ENCODE measurements around the gene MAPK7. TPM values are rescaled to one million over a fixed set of nuclear protein-coding genes. Genes with fewer than 3 reads are reported as not detected.

Gene MAPK7
- polyA plus RNA-seq, 1 of the 3 experiments (the other 2 are of a cell fraction): 19.1 TPM

DNA sequence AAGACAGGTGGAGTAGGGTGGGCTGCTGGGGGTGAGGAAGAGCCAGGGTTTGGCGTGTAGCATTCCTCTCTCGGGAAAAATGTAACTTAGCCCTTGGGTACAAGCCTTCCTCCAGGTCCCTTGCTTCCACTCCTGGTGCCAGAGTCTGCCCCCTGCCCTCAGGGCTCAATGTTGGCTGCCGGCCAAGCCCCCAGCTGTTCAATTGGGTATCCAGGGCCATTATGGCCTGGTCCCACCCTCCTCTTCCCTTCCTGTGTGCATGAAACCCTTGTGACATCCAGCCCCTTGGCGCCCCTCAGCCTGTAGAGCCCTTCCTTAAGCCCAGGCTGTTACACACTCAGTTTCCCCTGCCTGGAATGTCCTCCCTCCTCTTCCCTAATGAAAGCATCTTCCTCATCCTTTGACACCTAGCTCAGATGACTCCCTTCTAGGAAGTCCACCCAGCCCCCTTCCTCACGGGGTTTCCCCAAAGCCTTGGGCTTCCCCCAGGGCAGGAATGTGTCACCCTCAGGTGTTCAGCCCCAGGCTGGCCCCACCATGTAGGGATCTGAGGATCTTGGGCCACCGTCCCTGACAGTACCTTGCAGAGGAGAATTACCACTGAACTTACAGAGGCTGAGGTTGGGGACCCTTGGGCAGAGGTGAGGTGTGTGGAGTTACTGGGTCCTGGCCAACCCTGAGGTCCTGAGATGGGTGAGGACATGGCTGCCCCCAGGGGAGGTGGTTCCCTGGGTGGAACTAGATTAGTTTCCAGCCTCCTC lies 45.7 kb upstream of the MAPK7 start:
- no peak overlapping the region for H3K4me2 ChIP-seq
- CTCF ChIA-PET: interaction anchor here (1.0 to 1.7 kb wide), 3 partner anchors 11 to 30 kb away, joined by 3 to 6 read pairs (median 5); partner anchors contain the start of gene B9D1
- H2AFZ ChIP-seq (ENCODE audit: low read depth): no peak overlapping the region
- H3K9me2 ChIP-seq: no peaks in the 10 kb centered on the region
- no peaks in the 10 kb centered on the region for H4K20me1 ChIP-seq (ENCODE audit: insufficient read depth)
- POLR2A ChIA-PET: no interaction called here
- TF ChIP-seq RAD21 (IDR thresholded peaks at IDR 0.05; ENCODE audit: low read length) (no peak), GATA2 (CRISPR knock-in tag; IDR thresholded peaks at IDR 0.05) (no peak), YY1 (IDR thresholded peaks at IDR 0.05; ENCODE audit: low read depth) (no peak), GABPA (IDR thresholded peaks at IDR 0.05; ENCODE audit: low read depth) (no peak), FOXM1 (IDR thresholded peaks at IDR 0.05; ENCODE audit: low read depth) (no peak), NRF1 (IDR thresholded peaks at IDR 0.05; ENCODE audit: low read depth, low read length) (no peak), SMC3 (IDR thresholded peaks at IDR 0.05; ENCODE audit: low read depth, low read length) (no peak), TAF1 (IDR thresholded peaks at IDR 0.05; ENCODE audit: borderline replicate concordance, low read depth, low read length) (no peak), FOSL2 (IDR thresholded peaks at IDR 0.05; ENCODE audit: borderline replicate concordance, low read depth) (no peak), FOXJ3 (CRISPR knock-in tag; IDR thresholded peaks at IDR 0.05) (no peak), JUND (IDR thresholded peaks at IDR 0.05) (no peak), TEAD4 (IDR thresholded peaks at IDR 0.05; ENCODE audit: borderline replicate concordance, insufficient read depth) (no peak), REST (IDR thresholded peaks at IDR 0.05; ENCODE audit: low read depth, low read length) (no peak), RXRA (IDR thresholded peaks at IDR 0.05; ENCODE audit: borderline replicate concordance, low read depth) (no peak)
- TF ChIP-seq, protein P1, sequence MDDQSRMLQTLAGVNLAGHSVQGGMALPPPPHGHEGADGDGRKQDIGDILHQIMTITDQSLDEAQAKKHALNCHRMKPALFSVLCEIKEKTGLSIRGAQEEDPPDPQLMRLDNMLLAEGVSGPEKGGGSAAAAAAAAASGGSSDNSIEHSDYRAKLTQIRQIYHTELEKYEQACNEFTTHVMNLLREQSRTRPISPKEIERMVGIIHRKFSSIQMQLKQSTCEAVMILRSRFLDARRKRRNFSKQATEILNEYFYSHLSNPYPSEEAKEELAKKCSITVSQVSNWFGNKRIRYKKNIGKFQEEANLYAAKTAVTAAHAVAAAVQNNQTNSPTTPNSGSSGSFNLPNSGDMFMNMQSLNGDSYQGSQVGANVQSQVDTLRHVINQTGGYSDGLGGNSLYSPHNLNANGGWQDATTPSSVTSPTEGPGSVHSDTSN (IDR thresholded peaks at IDR 0.05): no peak
- TF ChIP-seq, protein P2, sequence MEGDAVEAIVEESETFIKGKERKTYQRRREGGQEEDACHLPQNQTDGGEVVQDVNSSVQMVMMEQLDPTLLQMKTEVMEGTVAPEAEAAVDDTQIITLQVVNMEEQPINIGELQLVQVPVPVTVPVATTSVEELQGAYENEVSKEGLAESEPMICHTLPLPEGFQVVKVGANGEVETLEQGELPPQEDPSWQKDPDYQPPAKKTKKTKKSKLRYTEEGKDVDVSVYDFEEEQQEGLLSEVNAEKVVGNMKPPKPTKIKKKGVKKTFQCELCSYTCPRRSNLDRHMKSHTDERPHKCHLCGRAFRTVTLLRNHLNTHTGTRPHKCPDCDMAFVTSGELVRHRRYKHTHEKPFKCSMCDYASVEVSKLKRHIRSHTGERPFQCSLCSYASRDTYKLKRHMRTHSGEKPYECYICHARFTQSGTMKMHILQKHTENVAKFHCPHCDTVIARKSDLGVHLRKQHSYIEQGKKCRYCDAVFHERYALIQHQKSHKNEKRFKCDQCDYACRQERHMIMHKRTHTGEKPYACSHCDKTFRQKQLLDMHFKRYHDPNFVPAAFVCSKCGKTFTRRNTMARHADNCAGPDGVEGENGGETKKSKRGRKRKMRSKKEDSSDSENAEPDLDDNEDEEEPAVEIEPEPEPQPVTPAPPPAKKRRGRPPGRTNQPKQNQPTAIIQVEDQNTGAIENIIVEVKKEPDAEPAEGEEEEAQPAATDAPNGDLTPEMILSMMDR (IDR thresholded peaks at IDR 0.05): no peak
- peaks cover 8% of the 10 kb centered on the region for H3F3A ChIP-seq (replicated peaks; ENCODE audit: insufficient read depth)
- no peak overlapping the region for H3K4me3 ChIP-seq (ENCODE audit: low read depth in 2 of 2, low read length in 1 of 2)
- H3K9me3 ChIP-seq: no peaks in the 10 kb centered on the region
- no peaks in the 10 kb centered on the region for H3K27me3 ChIP-seq (ENCODE audit: insufficient read depth)
- peak; percentile 46 for DNase-seq
- no peaks in the 10 kb centered on the region for H3K79me2 ChIP-seq (ENCODE audit: insufficient read depth)
- H3K36me3 ChIP-seq (replicated peaks in 1 of 2; ENCODE audit: control insufficient read depth in 1 of 2, insufficient read depth in 2 of 2, low read length in 1 of 2): peaks cover 4 to 10% of the 10 kb centered on the region in 2 experiments
- 87% methylated on average over 3 of the region's 6 CpGs for WGBS (ENCODE audit: low lambda C conversion rate)
- H3K4me1 ChIP-seq (ENCODE audit: control insufficient read depth in 1 of 2, insufficient read depth in 2 of 2, low read depth in 1 of 2, low read length in 1 of 2): peaks cover 5 to 14% of the 10 kb centered on the region in 2 experiments; a peak in 2 of 4 replicates
- no peak overlapping the region; a peak in 1 of 4 replicates for H3K27ac ChIP-seq (ENCODE audit: low read depth in 2 of 2, low read length in 1 of 2)
- H3K9ac ChIP-seq: no peak overlapping the region

Data from SK-N-SH (cell line).